Stomach smooth muscle (tissue), 2 donors: ENCODE measurements around the gene LHFPL2.

Experiments used
- H3K27ac ChIP-seq: one replicate; pipeline ENCODE4 v1.7.0; 2013; ENCODE audit warnings: mild to moderate bottlenecking, low read length, inconsistent platforms
- H3K27me3 ChIP-seq, 2 donors: one replicate each; pipeline ENCODE4 v1.7.0; 2013; ENCODE audit warnings: low read length in 2 of 2; ENCODE audit not compliant: insufficient read depth in 2 of 2, control insufficient read depth in 1 of 2
- H3K36me3 ChIP-seq, 2 donors: one replicate each; pipeline ENCODE4 v1.7.0; 2013; ENCODE audit warnings: low read length in 2 of 2; ENCODE audit not compliant: control insufficient read depth in 2 of 2, insufficient read depth in 2 of 2
- H3K4me1 ChIP-seq: one replicate; pipeline ENCODE4 v1.7.0; 2013; ENCODE audit warnings: low read length; ENCODE audit not compliant: control insufficient read depth, insufficient read depth
- H3K4me3 ChIP-seq, 2 donors: one replicate each; pipeline ENCODE4 v1.7.0; 2013; ENCODE audit warnings: low read length in 2 of 2
- H3K9ac ChIP-seq, 2 donors: one replicate each; pipeline ENCODE4 v1.7.0; 2013; ENCODE audit warnings: low read length in 2 of 2, mild to moderate bottlenecking in 1 of 2
- H3K9me3 ChIP-seq, 2 donors: one replicate each; pipeline ENCODE4 v1.7.0; 2013; ENCODE audit warnings: low read length in 2 of 2; ENCODE audit not compliant: control insufficient read depth in 2 of 2
- donor health status: healthy.
- donor health status: Pancreatic carcinoma.

LHFPL2 gene

GRCh38 chr5:78487846-78488245, 160.7 kb downstream of the LHFPL2 start:
- no peaks in the 10 kb centered on the region for H3K27me3 ChIP-seq
- no peak overlapping the region for H3K9ac ChIP-seq
- H3K4me3 ChIP-seq, result no peak overlapping the region
- no peak overlapping the region for H3K27ac ChIP-seq
- H3K4me1 ChIP-seq, result peaks cover 4% of the 10 kb centered on the region
- no peaks in the 10 kb centered on the region for H3K9me3 ChIP-seq
- H3K36me3 ChIP-seq, result peaks cover 9 to 21% of the 10 kb centered on the region in 2 donors

DNA sequence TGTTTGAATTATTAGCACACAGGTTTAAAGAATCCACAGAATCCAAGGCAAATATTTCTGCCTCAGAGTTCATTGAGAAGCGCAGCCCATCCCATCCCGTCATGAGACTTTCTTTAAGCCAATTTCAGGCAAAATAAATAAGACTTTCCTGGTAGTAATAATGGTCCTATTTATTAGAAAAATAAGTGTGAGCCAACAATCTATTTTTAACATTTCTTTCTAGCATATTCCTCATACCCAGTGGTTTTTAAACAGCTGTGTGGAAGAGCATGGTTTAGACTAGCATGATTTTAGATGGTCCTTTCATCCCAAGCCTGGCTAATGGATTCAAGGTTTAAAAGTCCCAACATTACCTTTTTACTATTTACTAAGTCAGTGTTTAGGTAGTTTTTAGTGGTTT, 162.4 kb downstream of the LHFPL2 start:
- Histone ChIP-seq H3K27me3 (no peaks in the 10 kb centered on the region), H3K27ac (no peak overlapping the region), H3K4me1 (peaks cover 8% of the 10 kb centered on the region), H3K9me3 (no peaks in the 10 kb centered on the region), H3K9ac (no peak overlapping the region), H3K4me3 (no peak overlapping the region), H3K36me3 (peaks cover 11 to 21% of the 10 kb centered on the region in 2 donors)

DNA sequence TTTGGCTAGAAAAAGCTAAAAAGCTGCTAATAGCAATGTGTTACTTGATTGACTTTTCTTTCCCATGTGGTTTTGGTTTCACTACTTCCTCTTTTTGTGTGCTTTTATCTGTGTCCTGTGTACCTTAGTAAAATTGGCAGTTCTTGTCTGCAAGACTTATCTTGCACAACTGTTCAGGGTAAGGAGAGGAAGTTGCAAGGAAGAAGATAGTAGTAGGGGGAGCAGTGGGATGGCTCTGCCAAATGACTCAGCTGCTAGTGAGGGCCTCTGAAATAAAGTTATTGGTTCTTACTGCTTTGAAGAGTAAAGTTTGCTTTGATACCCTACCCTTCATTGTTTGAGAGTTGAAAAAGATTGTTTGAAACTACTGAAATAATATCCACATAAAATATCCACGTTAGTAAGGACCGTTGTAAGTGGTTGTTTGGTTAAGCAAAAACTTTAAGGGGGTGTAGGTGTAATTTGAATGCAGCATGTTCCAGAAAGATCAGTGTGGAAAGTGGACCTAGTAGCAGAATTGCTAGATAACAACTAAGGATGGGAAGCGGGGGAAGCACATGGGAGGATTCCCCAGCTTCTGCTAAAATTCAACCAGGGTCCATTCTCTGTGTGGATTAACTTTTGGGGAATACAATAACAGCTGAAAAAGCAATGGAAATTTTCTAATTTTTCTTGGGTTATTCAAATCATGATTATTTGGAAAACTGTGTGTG, 164.6 kb downstream of the LHFPL2 start:
- Histone ChIP-seq H3K4me1 (peaks cover 8% of the 10 kb centered on the region), H3K4me3 (no peak overlapping the region), H3K36me3 (peaks cover 11 to 21% of the 10 kb centered on the region in 2 donors), H3K9ac (no peak overlapping the region), H3K27ac (no peak overlapping the region), H3K9me3 (no peaks in the 10 kb centered on the region), H3K27me3 (no peaks in the 10 kb centered on the region)

DNA sequence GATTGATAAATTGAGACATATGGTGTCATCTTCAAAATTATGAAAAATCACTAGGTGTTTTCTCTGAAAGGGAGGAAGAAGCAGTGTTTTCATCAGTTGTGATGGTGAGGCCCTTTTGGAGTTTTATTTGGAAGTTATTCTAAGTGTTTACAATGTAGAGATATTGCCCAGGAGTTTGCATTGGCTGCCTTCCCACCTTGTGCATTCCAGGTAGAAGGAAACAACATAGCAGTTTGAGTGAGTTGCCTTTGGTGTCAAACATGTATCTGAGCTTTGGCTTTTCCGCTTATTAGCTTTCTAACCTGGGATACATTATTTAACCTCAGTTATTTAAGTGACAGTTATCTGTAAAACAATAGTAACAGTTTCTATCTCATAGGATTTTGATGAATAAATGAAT, 165.6 kb downstream of the LHFPL2 start:
- H3K27me3 ChIP-seq, result no peaks in the 10 kb centered on the region
- H3K36me3 ChIP-seq, result peaks cover 4 to 11% of the 10 kb centered on the region in 2 donors
- H3K9ac ChIP-seq, result no peak overlapping the region
- no peak overlapping the region for H3K4me3 ChIP-seq
- H3K9me3 ChIP-seq, result no peaks in the 10 kb centered on the region
- peaks cover 6% of the 10 kb centered on the region for H3K4me1 ChIP-seq
- no peak overlapping the region for H3K27ac ChIP-seq

DNA sequence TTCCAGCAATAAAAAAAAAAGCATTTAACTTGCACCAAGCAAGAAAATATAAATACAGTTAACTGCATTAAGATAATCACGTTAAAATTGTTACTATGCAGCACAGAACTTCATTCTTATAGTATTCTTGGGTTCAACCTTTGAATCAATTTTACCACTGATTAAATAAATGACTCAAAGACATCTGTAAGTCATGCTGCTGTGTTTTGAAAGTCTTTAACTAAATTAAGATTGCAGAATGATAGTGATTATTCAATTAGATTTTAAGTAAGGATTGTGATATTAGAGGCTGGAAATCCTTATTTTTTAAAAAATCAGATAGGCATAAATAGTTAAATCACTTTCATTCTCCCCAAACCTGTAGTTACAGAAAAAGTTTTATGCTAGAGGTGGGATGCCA, 171.8 kb downstream of the LHFPL2 start:
- no peaks in the 10 kb centered on the region for H3K27me3 ChIP-seq
- H3K9me3 ChIP-seq, result no peaks in the 10 kb centered on the region
- no peak overlapping the region for H3K9ac ChIP-seq
- H3K4me1 ChIP-seq, result no peaks in the 10 kb centered on the region
- H3K36me3 ChIP-seq, result peaks cover 0 to 2% of the 10 kb centered on the region in 2 donors
- no peak overlapping the region for H3K4me3 ChIP-seq
- H3K27ac ChIP-seq, result no peak overlapping the region

DNA sequence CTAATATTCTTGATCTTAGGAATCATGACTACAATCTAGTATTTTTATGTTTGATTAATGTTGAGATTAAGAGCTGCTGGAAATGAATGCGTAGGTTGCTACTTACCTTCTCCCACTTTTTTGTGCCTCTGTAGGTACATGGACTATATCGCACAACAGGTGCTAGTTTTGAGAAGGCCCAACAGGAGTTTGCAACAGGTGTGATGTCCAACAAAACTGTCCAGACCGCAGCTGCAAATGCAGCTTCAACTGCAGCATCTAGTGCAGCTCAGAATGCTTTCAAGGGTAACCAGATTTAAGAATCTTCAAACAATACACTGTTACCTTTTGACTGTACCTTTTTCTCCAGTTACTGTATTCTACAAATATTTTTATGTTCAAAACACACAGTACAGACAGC, 173.2 kb downstream of the LHFPL2 start:
- Histone ChIP-seq H3K9me3 (no peaks in the 10 kb centered on the region), H3K27me3 (no peaks in the 10 kb centered on the region), H3K27ac (no peak overlapping the region), H3K9ac (no peak overlapping the region), H3K36me3 (no peaks in the 10 kb centered on the region), H3K4me1 (no peaks in the 10 kb centered on the region), H3K4me3 (no peak overlapping the region)

- Histone ChIP-seq H3K4me1 (no peaks in the 10 kb centered on the region), H3K9me3 (no peaks in the 10 kb centered on the region), H3K36me3 (no peaks in the 10 kb centered on the region), H3K9ac (no peak overlapping the region), H3K27ac (no peak overlapping the region), H3K27me3 (no peaks in the 10 kb centered on the region), H3K4me3 (no peak overlapping the region)
These were observed 174.8 kb downstream of the LHFPL2 start for GRCh38 chr5:78473751-78474150.

DNA sequence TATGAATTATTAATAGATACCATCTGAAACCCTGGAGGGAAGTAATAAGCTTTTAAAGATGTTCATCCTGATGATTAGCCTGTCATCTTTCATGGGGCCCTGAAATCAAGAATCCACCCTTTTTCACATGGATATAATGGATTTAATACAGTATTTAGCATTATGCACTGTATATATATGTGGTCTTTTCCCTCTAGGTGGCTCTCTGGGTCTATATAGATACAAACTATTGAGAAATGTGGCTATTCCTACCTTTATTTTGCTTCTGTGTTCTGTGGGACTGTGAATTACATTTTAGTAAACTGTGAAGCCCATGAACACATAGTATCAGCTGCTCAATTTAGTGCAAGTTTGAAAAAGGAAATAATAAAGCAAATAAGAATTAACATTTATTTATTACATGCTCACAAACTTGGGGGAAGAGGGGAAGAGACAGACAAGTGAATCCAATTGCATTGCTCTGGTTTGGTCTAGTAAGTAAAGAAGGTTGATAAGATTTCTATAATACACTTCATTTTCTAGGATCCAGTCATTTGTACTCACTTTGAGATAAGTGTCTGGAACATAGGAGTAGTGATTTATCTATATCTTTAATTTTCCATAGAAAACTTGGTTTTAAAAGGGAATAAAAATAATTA, 176.0 kb downstream of the LHFPL2 start:
- no peak overlapping the region for H3K9ac ChIP-seq
- no peaks in the 10 kb centered on the region for H3K4me1 ChIP-seq
- H3K27ac ChIP-seq, result no peak overlapping the region
- no peaks in the 10 kb centered on the region for H3K36me3 ChIP-seq
- no peaks in the 10 kb centered on the region for H3K27me3 ChIP-seq
- H3K9me3 ChIP-seq, result no peaks in the 10 kb centered on the region
- H3K4me3 ChIP-seq, result no peak overlapping the region

DNA sequence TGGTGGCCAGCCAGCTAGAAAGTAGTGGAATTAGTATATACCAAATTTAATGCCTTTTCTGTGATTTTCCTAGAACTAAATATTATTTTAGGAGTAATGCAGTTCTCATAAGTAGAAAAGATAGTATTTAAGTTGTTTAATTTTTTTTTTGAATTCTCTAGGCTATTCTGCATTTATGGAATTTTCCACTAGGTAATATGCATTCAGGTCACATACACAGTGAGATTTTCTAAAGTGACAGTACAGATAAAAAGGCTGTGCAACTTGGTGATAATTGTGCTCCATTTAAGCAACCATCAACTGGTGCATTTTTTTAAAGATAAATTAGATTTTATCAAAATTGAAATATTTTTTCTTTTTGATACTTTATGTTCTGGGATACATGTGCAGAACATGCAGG, 176.7 kb downstream of the LHFPL2 start:
- Histone ChIP-seq H3K4me3 (no peak overlapping the region), H3K27ac (no peak overlapping the region), H3K4me1 (no peaks in the 10 kb centered on the region), H3K9ac (no peak overlapping the region), H3K36me3 (no peaks in the 10 kb centered on the region), H3K9me3 (no peaks in the 10 kb centered on the region), H3K27me3 (no peaks in the 10 kb centered on the region)

- H3K27ac ChIP-seq, result no peak overlapping the region
- H3K9me3 ChIP-seq, result no peaks in the 10 kb centered on the region
- H3K4me1 ChIP-seq, result no peaks in the 10 kb centered on the region
- no peak overlapping the region for H3K4me3 ChIP-seq
- no peaks in the 10 kb centered on the region for H3K27me3 ChIP-seq
- peaks cover 0 to 2% of the 10 kb centered on the region in 2 donors for H3K36me3 ChIP-seq
- no peak overlapping the region for H3K9ac ChIP-seq
These were observed 180.7 kb downstream of the LHFPL2 start for GRCh38 chr5:78467752-78468357.

- H3K9ac ChIP-seq, result no peak overlapping the region
- no peaks in the 10 kb centered on the region for H3K4me1 ChIP-seq
- no peak overlapping the region for H3K4me3 ChIP-seq
- H3K27me3 ChIP-seq, result no peaks in the 10 kb centered on the region
- H3K9me3 ChIP-seq, result no peaks in the 10 kb centered on the region
- H3K27ac ChIP-seq, result no peak overlapping the region
- peaks cover 0 to 2% of the 10 kb centered on the region in 2 donors for H3K36me3 ChIP-seq
These were observed 181.4 kb downstream of the LHFPL2 start for GRCh38 chr5:78467140-78467539.
